Vagina (tissue), 2 donors: ENCODE data around the gene SHF. TPM values are rescaled to one million over a fixed set of nuclear protein-coding genes. Genes with fewer than 3 reads are reported as not detected.

ENCODE experiments used
- DNase-seq, 2 donors: peaks; one replicate each; pipeline ENCODE4 v3.0.0-alpha.2; 2017; ENCODE audit errors: extremely low spot score in 2 of 2
- H3K27ac ChIP-seq: fragments of 200-600 bp; sonication (generic); one replicate; pipeline ENCODE4 v1.5.1; 2019
- H3K27me3 ChIP-seq: fragments of 200-600 bp; sonication (generic); one replicate; pipeline ENCODE4 v1.5.1; 2019
- H3K36me3 ChIP-seq, 2 donors: fragments of 200-600 bp; sonication (generic); one replicate each; pipeline ENCODE4 v1.5.1; 2017 to 2019
- H3K4me1 ChIP-seq: fragments of 200-600 bp; sonication (generic); one replicate; pipeline ENCODE4 v1.5.1; 2019
- H3K4me3 ChIP-seq, 2 donors: fragments of 200-600 bp; sonication (generic); 1 replicate in 1 of 2; 2 replicates in 1 of 2; pipeline ENCODE4 v1.5.1; 2016 to 2019
- H3K9me3 ChIP-seq: fragments of 200-600 bp; sonication (generic); one replicate; pipeline ENCODE4 v1.5.1; 2019
- POLR2A ChIP-seq, 2 donors: fragments of 450-650 bp; IDR thresholded peaks; one replicate each; pipeline ENCODE4 v1.6.1; 2017; ENCODE audit warnings: antibody characterized with exemption in 2 of 2, mild to moderate bottlenecking in 2 of 2, moderate library complexity in 2 of 2
- POLR2AphosphoS5 ChIP-seq, 2 donors: sonication (generic); formaldehyde crosslinking; IDR thresholded peaks; one replicate each; pipeline ENCODE4 v1.9.0; 2017; ENCODE audit warnings: antibody characterized with exemption in 2 of 2, mild to moderate bottlenecking in 2 of 2, low read depth in 1 of 2; ENCODE audit not compliant: insufficient read depth in 1 of 2
- intact Hi-C: fragments of 100-400 bp; cut with DNase I; formaldehyde crosslinking; loops from one replicate; pipeline ENCODE4 v1.15.1; 2023
- total RNA-seq: library from RNA; depleted of rRNA; stranded (reverse); fragments of >200 nt; gene quantifications from one replicate; pipeline ENCODE4 v1.2.3, GENCODE V29; 2016
- TF ChIP-seq, protein P1 (sequence below), 3 experiments: fragments of 450-650 bp in 2 of 3; fragments of 200-600 bp in 1 of 3; sonication (generic) in 1 of 3; IDR thresholded peaks; one replicate each; pipeline ENCODE4 v1.5.1; 2017 to 2019; ENCODE audit warnings: antibody characterized with exemption in 3 of 3, mild to moderate bottlenecking in 2 of 3, moderate library complexity in 2 of 3

SHF gene
- total RNA-seq, 1 donor from 2014 or later: 15.0 TPM

- DNase-seq: no peak
- Histone ChIP-seq H3K4me1 (peaks cover 27% of the 10 kb centered on the region), H3K27me3 (no peaks in the 10 kb centered on the region), H3K27ac (no peak overlapping the region), H3K36me3 (no peaks in the 10 kb centered on the region), H3K9me3 (no peaks in the 10 kb centered on the region), H3K4me3 (no peak overlapping the region)
- intact Hi-C loops: no loop called here
- TF ChIP-seq, protein P1, sequence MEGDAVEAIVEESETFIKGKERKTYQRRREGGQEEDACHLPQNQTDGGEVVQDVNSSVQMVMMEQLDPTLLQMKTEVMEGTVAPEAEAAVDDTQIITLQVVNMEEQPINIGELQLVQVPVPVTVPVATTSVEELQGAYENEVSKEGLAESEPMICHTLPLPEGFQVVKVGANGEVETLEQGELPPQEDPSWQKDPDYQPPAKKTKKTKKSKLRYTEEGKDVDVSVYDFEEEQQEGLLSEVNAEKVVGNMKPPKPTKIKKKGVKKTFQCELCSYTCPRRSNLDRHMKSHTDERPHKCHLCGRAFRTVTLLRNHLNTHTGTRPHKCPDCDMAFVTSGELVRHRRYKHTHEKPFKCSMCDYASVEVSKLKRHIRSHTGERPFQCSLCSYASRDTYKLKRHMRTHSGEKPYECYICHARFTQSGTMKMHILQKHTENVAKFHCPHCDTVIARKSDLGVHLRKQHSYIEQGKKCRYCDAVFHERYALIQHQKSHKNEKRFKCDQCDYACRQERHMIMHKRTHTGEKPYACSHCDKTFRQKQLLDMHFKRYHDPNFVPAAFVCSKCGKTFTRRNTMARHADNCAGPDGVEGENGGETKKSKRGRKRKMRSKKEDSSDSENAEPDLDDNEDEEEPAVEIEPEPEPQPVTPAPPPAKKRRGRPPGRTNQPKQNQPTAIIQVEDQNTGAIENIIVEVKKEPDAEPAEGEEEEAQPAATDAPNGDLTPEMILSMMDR (IDR thresholded peaks at IDR 0.05): no peak
- peak in 1 of 2 donors; percentile 57 for TF ChIP-seq POLR2AphosphoS5 (IDR thresholded peaks at IDR 0.05; ENCODE audit: insufficient read depth in 1 of 2, low read depth in 1 of 2)
Observed at GRCh38 chr15:45157974-45158373, 29.8 kb downstream of the SHF start.

DNA sequence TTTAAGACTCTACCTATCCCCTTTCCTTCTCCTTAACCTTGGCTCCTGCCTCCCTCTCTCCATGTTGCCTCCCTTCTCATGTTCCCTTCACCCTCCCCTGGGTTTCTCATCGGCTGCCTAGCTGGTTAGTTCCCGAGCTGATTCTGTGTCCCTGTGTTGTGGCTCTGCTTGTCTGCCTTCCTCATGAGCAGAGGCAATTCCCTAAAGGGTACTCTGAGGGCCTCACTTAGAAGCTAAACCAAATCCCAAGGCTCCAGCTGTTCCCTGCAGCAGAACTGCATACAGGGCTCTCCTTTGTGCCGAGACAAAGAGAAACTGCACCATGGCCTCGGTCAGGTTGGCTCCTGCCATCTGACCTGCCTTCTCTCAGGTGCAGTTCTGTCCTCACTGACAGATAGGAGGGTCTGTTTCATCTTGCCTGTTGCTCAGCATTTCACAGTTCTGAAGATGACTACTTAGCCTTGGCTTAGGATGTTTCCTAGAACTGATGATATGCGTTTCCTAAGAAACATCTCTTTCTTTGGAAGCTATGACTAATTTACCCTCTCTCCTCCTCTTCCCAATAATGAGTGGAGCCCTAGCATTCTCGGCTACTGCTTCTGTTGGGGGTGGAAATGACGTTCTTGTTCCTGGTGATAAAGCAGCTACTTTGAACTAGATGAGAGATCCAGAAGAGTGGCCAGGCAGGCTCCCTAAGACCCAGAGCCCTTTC lies 30.9 kb downstream of the SHF start:
- intact Hi-C loops: no loop called here
- Histone ChIP-seq H3K27ac (peak overlapping the region; percentile 39), H3K27me3 (no peaks in the 10 kb centered on the region), H3K4me3 (no peak overlapping the region), H3K4me1 (peaks cover 16% of the 10 kb centered on the region), H3K9me3 (no peaks in the 10 kb centered on the region), H3K36me3 (peaks cover 0 to 9% of the 10 kb centered on the region in 2 donors)
- DNase-seq: no peak
- TF ChIP-seq POLR2AphosphoS5 (IDR thresholded peaks at IDR 0.05; ENCODE audit: insufficient read depth in 1 of 2, low read depth in 1 of 2) (no peak), POLR2A (IDR thresholded peaks at IDR 0.05) (no peak)
- TF ChIP-seq, protein P1 (IDR thresholded peaks at IDR 0.05): no peak

DNA sequence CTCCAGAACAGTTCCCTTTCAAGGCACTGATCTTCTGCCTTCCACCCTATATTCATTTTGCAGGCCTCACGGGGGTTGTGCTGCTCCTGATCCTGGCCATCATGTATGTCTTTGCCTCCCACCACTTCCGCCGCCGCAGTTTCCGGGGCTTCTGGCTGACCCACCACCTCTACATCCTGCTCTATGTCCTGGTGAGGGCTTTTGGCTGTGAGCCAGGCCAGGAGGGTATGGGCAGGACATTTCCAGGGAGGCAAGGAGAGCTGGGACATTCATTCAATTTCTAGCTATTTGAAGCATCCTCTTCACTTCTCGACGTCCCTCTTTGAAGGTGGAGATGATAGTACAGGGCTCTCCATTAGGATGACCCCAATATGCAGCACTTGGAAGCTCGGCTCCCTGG lies 32.0 kb downstream of the SHF start:
- H3K9me3 ChIP-seq: no peaks in the 10 kb centered on the region
- TF ChIP-seq, protein P1 (IDR thresholded peaks at IDR 0.05): no peak
- TF ChIP-seq POLR2A (IDR thresholded peaks at IDR 0.05) (no peak), POLR2AphosphoS5 (IDR thresholded peaks at IDR 0.05; ENCODE audit: insufficient read depth in 1 of 2, low read depth in 1 of 2) (no peak)
- H3K27me3 ChIP-seq: no peaks in the 10 kb centered on the region
- no peak overlapping the region for H3K27ac ChIP-seq
- peaks cover 0 to 11% of the 10 kb centered on the region in 2 donors for H3K36me3 ChIP-seq
- intact Hi-C loops: no loop called here
- no peak overlapping the region for H3K4me3 ChIP-seq
- no peak for DNase-seq
- H3K4me1 ChIP-seq: peaks cover 10% of the 10 kb centered on the region

DNA sequence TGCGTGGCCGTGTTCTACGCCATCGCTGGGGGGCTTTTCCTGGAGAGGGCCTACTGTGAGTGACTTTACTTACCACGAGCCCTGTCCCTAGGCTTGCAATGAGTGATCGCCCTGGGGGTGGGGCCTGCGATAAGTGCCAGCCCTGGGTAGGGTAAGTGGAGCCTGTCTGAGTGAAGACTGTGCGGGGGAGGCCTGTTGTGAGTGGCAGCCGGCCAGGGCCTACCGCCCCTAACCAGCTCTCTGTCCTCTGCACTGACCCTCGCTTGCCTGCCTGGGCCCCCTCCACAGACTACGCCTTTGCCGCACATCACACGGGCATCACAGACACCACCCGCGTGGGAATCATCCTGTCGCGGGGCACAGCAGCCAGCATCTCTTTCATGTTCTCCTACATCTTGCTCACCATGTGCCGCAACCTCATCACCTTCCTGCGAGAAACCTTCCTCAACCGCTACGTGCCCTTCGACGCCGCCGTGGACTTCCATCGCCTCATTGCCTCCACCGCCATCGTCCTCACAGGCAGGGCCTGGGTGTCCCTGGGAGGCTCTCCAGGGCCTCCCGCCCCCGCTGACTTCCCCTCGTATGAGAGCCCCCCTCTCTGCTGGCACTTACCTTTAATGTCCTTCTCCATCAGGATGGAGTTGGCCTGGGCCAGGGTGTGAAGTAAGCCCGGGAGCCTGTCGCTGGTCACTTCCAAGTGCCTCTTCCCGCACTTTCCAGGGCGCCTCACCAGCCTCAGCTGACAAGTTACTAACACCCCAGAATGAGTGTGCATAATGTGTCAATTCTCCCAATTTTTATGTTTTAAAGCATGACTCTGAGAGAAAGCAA lies 35.6 kb downstream of the SHF start:
- H3K4me1 ChIP-seq: peaks cover under 1% of the 10 kb centered on the region
- intact Hi-C loops: no loop called here
- TF ChIP-seq, protein P1 (IDR thresholded peaks at IDR 0.05): no peak
- no peak for TF ChIP-seq POLR2AphosphoS5 (IDR thresholded peaks at IDR 0.05; ENCODE audit: insufficient read depth in 1 of 2, low read depth in 1 of 2)
- no peak for TF ChIP-seq POLR2A (IDR thresholded peaks at IDR 0.05)
- H3K9me3 ChIP-seq: no peaks in the 10 kb centered on the region
- peaks cover 0 to 15% of the 10 kb centered on the region in 2 donors for H3K36me3 ChIP-seq
- no peak overlapping the region for H3K4me3 ChIP-seq
- no peaks in the 10 kb centered on the region for H3K27me3 ChIP-seq
- no peak for DNase-seq
- no peak overlapping the region for H3K27ac ChIP-seq
